ENCODE data around the gene C2orf72. TPM values are rescaled to one million over a fixed set of nuclear protein-coding genes. Genes with fewer than 3 reads are reported as not detected.

The C2orf72 gene
- total RNA-seq, 1 donor from 2014 or later: 0.76 TPM

- Mint-ChIP-seq H3K4me1 (peaks cover 6% of the 10 kb centered on the region), H3K4me3 (no peak overlapping the region), H3K27ac (no peak overlapping the region), H3K36me3 (no peaks in the 10 kb centered on the region), H3K27me3 (ENCODE audit: low read depth) (peaks cover 14% of the 10 kb centered on the region), H3K9me3 (peaks cover 12% of the 10 kb centered on the region)
- DNase-seq (ENCODE audit: low spot score in 2 of 2, unreplicated experiment in 2 of 2): no peak
- TF ChIP-seq, protein P1, sequence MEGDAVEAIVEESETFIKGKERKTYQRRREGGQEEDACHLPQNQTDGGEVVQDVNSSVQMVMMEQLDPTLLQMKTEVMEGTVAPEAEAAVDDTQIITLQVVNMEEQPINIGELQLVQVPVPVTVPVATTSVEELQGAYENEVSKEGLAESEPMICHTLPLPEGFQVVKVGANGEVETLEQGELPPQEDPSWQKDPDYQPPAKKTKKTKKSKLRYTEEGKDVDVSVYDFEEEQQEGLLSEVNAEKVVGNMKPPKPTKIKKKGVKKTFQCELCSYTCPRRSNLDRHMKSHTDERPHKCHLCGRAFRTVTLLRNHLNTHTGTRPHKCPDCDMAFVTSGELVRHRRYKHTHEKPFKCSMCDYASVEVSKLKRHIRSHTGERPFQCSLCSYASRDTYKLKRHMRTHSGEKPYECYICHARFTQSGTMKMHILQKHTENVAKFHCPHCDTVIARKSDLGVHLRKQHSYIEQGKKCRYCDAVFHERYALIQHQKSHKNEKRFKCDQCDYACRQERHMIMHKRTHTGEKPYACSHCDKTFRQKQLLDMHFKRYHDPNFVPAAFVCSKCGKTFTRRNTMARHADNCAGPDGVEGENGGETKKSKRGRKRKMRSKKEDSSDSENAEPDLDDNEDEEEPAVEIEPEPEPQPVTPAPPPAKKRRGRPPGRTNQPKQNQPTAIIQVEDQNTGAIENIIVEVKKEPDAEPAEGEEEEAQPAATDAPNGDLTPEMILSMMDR (IDR thresholded peaks at IDR 0.05; ENCODE audit: unreplicated experiment): no peak
These were observed 29.2 kb upstream of the C2orf72 start for GRCh38 chr2:231008131-231008530.

- Mint-ChIP-seq H3K4me1 (peaks cover 6% of the 10 kb centered on the region), H3K9me3 (peaks cover 12% of the 10 kb centered on the region), H3K27ac (no peak overlapping the region), H3K27me3 (ENCODE audit: low read depth) (peaks cover 3% of the 10 kb centered on the region), H3K4me3 (no peak overlapping the region), H3K36me3 (no peaks in the 10 kb centered on the region)
- TF ChIP-seq, protein P1 (IDR thresholded peaks at IDR 0.05; ENCODE audit: unreplicated experiment): no peak
- no peak for DNase-seq (ENCODE audit: low spot score in 2 of 2, unreplicated experiment in 2 of 2)
These were observed 27.9 kb upstream of the C2orf72 start for GRCh38 chr2:231009236-231009919.

DNA sequence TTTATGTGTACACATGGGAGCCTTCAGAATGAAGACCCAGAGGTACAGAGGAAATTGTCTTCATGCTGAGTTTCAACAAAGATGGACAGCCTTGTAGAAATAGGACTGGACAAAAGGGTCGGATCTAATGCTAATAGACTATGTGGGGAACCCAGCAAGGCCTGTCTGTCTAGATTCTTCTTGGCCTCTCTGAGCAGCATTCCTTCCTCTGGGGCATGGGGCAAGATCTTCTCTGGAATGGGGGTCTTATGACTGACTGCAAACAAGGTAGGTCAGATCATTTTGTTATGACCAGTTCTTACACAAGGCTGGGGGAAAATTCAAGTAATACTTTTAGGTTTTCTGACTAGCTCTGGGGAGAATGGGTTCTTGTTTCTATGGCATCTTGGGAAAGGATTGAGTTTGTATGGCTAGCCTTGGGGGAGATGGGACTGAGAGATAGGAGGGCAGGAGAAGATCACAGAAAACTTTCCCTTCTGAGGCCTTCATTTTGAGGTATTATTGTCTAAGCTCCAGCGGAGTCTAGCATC is 27.1 kb upstream of the C2orf72 start:
- no peaks in the 10 kb centered on the region for H3K36me3 Mint-ChIP-seq

DNA sequence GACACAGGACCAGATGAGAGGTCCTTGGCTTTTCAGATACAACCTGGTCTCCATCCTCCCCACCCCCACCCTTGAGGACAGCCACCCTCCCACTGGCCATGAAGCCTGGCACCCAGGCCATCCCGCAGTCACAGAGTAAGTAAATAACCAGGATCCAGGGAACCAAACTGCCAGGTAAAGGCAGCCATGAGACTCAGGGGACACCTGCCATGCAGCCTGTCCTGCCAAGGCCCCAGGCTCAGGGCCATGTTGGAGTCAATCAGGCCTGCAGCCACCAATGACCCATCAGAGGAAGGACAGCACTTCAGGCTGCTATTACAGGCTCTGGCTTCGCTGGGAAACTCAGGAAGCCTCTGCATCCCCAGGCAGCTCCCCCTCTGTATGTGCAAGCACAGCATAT is 25.8 kb upstream of the C2orf72 start:
- Mint-ChIP-seq H3K4me3 (no peak overlapping the region), H3K27me3 (ENCODE audit: low read depth) (no peaks in the 10 kb centered on the region), H3K27ac (no peak overlapping the region), H3K4me1 (peaks cover 6% of the 10 kb centered on the region), H3K36me3 (no peaks in the 10 kb centered on the region), H3K9me3 (no peaks in the 10 kb centered on the region)
- no peak for DNase-seq (ENCODE audit: low spot score in 2 of 2, unreplicated experiment in 2 of 2)
- TF ChIP-seq, protein P1 (IDR thresholded peaks at IDR 0.05; ENCODE audit: unreplicated experiment): no peak

More for the DNA sequence above, 27.1 kb upstream of the C2orf72 start:
- Mint-ChIP-seq H3K4me3 (no peak overlapping the region), H3K4me1 (peaks cover 6% of the 10 kb centered on the region), H3K27me3 (ENCODE audit: low read depth) (no peaks in the 10 kb centered on the region), H3K27ac (no peak overlapping the region), H3K9me3 (peaks cover 4% of the 10 kb centered on the region)
- no peak for DNase-seq (ENCODE audit: low spot score in 2 of 2, unreplicated experiment in 2 of 2)
- TF ChIP-seq, protein P1 (IDR thresholded peaks at IDR 0.05; ENCODE audit: unreplicated experiment): no peak

DNA sequence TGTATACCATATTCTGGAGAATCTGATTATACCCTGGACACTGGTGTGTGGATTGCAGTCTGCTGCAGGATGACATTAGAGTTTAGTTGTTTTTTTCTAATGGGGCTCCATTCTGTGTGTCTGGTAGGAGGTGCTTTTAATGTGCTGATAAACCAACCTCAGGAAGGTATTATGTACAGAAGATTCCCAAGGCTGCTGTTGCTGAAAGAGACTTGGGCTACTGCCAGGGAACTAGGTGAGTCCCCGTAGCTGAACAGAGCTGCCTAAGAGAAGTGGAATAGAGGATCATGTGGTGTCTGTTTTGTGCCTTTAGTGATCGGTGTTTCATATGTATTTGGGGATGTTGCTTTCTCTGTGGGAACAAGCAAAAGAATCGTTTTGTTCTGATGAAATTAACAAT is 24.9 kb upstream of the C2orf72 start:
- Mint-ChIP-seq H3K4me1 (peaks cover 6% of the 10 kb centered on the region), H3K27ac (no peak overlapping the region), H3K27me3 (ENCODE audit: low read depth) (no peaks in the 10 kb centered on the region), H3K36me3 (no peaks in the 10 kb centered on the region), H3K4me3 (no peak overlapping the region), H3K9me3 (no peaks in the 10 kb centered on the region)
- TF ChIP-seq, protein P1 (IDR thresholded peaks at IDR 0.05; ENCODE audit: unreplicated experiment): no peak
- no peak for DNase-seq (ENCODE audit: low spot score in 2 of 2, unreplicated experiment in 2 of 2)

Measured in mesothelial cell of epicardium (in vitro differentiated cells).